ENCODE measurements around the gene XCL2.

The XCL2 gene

DNA sequence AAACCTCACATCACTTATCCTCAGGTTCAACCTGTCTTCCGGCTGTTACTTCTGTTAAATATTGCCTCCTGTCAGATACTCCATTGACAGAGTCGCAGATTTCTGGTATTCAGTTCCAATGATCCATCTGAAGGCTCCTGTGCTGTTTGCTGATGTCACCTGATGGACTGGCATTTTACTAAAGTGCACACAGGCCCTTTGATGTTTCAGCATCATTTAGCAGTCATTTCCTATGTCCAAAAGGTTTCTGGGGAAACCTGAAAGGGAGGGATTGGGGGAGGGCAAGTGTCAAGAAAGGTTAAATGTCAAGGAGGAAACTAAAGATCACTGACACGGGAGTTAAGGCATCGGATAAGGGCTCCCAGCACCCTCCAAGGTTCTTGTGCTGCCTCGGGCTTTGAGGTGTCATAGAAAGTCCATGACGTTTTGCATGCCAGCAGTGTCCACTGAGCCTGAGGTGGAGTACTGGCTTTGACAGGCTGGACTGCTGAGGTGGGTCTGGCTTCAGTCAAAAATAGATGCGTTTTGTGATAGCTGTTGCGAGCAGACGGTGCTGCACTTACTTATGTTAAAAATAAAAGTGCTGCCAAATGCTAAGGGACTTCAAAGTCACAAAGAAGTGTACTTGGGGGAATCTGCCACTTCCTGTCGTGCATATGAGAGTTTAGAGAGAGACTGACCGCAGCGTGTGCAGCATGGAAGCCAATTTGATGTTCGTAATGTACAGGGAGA lies 30.8 kb downstream of the XCL2 start:
- peak; percentile 57 for DNase-seq

DNA sequence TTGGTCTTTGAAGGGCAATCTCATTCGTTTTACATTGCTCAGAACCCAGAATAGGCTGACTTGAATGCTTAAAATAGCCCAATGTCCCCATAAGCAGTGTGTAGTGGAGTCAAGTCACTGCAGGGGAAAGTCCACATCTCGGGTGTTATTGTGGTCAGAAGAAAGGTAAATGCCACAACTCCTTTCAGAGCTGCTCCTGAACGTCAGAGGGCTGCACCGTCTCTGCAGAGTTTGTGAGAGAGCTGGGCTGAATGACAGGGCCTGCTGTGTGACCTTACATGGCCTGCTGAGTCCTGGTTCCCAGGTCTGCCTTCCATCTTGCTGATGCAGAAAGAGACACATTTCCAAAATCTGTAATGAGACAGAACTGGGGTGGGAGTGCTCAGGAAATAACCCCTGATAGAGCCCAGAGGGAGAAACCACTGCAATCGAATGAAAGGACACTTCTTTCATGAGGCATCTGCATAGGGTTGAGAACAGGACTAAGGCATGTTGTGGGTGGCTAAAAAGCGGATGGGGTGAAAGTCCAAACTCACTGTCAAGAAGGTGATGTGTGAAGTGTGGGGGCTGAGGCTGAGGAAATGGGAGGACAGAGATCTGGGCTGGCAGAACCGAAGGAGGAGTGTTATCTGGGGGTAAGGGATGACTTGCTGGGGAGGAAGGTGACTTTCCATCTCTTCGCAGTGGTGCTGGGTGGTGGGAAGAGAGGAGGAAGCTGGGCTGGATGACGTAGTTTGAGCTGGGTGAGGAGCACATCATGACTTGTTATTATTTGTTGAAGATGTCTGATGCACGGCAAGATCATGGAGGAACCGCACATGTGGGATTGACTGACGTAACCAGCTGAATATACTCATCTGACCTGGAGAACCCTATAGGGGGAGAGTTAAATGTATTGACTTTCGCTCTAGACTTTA lies 33.7 kb downstream of the XCL2 start:
- peak; percentile 42 for DNase-seq

DNA sequence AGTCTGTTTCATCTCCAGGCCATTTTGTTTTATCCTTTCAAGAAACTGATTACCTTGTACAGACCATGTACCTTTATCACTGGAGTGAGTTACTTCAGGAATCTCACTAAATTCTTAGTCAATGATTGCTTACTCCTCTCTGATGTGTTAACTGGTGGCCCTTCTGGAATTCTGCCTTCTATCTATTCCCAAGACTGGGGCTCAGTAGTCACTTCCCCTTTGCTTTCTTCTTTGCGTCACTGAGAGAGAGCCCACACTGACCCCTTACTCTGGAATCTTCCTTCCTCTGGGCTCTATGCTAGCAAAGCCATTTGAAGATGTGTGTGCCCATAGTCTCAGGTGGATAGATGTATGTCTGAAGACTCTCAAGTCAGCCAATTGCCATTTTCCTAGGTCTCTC lies 34.6 kb downstream of the XCL2 start:
- no peak for DNase-seq

DNA sequence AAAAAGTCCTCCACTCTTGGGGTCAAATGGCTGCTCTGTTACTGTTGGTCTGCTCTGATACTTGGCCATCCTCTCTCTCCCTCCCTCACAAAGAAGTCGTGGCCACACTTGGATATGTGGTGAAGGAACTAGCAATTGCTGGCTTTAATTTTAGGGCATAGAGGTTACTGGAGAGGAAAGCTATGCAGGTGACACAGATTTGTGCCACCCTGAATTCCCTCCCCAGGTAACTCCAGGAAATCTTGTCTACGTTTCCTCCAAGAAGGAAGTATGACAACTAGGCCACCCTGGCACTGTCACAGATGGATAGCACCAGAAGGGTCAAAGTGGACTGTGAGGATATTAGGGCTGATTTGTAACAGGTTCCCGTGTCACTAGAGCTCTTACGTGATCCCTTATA lies 36.0 kb downstream of the XCL2 start:
- DNase-seq: no peak

DNA sequence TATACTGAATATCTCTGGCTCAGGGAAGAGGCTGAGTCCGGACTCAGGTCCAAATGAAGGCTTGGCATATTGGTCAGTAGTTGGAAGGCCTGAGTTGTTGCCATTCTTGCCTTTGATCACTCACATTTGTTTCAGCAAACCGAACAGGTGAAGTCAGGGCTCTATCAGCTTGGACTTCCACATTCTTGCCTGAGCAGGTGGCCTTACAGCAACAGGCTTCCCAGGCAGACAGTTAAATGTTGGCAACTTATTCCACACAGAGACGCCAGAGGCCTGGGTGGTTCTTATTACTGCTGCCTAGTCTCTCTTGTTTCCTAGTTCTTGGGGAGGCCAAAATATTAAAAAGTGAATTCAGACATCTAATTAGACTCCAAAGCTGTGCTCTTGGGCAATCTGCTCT lies 36.6 kb downstream of the XCL2 start:
- no peak for DNase-seq

DNA sequence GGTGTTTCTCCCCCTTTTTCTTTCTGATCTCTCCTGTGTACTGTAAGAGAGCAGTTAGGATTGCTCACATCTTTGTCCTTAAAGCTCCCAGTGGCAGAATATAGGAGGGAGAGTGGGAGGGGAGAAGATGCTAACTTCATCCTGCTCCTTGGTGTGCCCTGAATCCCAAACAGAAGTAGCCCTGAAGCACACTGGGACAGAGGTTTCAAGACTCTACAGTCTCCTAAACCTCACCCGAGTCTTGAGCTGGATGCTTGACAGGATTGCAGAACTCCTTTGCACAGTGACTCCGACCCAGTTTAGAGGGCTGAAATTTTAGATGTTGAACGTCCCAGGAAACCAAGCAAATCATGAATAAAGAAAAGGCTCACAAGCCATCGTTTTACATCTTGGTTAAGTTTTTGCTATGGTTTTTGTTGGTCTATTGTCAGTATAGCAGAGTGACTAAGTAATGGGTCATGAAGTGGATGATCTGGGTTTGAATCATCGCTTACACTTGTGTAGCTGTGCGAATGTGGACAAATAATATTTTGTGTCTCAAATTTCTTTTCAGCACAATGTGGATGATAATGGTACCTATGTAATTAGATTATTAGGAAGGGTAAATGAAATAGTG lies 37.5 kb downstream of the XCL2 start:
- DNase-seq: no peak

DNA sequence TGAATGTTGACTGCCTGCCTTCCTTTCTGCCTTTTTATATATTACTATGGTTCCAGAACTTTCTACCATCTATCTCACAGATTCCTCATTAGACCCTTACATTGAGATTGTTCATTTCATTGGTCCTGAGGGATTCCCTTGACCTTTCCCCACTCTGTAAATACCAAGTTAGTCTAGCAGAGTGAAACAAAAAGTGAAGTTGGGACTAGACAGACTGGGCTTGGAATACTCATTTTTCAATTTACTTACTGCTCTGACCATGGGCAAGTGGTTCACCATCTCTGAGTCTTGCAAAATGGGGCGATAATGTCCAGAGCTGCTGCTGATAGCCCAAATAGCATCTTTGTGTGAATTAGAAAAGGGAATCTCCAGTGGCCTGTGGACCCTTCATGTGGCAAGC lies 38.8 kb downstream of the XCL2 start:
- DNase-seq: no peak

DNA sequence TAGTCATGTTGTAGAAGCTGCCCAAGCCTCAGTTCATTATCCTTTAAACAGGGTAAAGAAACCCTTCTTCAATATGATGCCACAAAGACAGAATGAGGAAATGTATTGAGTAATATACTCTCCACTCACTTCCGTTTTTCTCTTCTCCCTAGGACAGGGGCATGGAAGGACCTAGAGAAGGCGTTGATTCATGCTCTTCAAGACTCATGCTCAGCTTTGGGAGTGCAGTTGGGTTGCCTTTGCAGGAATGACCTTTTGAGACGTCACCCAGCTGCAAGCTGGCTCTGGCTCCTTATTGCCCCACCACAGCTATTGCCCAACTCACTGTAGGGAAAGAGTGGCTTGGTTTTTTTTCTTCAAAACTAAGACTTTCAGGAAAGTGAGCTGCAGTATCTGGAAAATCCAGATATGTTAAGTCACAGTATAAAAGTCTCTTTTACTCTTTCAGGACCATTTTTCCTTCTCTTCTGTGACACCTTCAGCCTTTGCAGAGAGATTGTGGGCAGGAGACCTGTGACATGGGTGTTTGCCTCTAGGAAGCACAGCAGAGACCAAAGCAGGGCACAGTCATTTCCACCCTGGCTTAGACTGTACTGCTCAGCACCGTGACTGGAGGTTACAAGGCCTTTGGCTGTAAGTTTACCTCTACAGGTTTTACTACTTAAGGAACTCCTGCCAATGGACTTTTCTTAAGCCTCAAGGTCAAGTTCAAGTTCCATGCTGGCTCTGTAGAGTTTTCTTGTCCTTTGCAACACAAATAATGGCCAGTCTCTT lies 39.5 kb downstream of the XCL2 start:
- DNase-seq: no peak

DNA sequence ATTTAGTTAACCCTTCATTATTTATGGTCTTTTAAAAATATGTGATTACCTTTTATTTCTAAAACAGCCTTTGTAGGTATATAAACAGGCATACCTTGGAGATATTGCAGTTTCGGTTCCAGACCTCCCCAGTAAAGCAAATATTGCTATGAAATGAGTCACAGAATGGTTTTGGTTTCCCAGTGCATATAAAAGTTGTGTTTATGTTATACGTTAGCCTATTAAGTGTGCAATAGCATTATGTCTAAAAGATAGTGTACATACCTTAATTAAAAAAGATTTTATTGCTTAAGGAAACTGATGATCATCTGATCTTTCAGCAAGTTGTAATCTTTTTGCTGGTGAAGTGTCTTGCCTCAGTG lies 44.1 kb downstream of the XCL2 start:
- no peak for DNase-seq

DNA sequence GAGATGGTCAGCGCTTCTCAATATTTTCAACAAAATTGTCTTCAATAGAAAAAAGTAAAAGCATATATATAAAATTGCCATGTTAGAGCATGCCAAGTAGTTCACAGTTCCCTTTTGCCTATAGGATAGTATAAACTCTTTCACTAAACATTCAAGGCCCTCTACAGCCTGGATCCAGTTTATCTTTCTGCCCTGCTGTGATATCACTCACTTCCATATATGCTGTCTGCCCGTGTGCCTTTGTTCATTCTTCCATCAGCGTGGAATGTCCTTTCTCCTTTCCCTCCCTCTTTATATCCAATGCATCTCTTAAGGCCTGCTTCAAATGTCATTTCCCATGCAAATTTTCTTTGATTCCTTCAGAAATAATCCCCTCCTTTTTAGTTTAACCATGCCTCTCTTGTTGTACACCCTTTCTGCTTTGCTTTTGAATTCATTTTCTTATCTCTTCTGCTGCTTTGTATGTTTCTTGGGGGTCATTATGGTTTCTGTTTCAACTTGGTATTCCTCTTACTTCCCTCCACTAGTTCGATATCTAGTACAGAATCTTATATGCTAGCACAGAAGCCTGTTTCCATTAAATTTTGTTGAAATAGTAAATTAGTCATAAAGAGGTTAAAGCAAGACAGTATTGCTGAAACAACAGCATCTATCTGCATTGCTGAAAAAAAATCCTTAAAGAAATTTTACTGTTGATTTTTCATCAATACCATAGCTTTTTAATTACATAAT lies 44.7 kb downstream of the XCL2 start:
- no peak for DNase-seq

DNA sequence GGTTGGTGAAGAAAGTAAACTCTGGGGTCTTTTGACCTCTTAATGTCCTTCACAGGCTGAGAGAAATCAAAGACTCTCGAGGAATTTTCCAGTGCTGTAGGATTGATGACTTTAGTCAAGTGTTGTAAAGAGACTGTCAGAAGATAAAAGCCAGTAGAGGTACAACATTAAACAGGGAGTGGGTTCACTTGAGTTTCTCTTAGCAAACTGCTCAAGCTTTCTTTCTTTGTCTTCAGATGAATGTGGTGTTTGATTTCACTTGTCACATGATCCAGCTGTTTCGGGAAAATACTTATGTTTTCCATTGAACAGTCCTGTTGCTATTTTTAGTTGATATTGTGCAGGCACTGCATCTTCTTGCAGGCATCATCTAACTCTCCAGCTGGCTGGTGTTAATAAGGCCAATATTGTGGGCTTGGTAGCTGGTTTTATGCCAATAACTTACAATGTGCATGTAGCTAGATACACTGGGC lies 45.6 kb downstream of the XCL2 start:
- no peak for DNase-seq

DNA sequence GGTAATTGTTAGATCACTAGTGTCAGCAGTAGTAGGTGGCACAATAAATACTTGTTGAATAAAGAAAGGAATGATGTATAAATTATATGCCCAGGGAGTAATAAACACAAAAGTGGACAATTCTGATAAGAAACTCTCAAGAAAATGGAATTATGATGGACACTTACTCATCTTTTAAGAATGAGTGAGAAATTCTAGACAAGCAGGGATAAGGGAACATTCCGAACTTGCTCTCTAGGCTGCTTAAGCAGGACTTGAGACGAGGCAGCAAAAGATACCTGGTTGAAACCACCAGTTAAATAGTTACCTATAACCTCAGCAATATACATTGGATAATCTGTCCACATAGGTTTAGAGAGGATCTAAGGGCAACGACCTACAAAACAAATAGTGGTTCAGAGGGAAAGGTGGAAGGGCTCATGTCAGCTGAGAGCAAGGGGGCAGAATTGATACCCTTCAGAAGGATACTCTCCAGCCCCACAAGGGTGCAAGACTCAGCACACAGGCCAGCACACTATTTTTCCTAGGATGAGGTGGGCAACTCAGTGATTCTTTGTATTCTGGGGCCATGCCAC lies 46.3 kb downstream of the XCL2 start:
- no peak for DNase-seq

DNA sequence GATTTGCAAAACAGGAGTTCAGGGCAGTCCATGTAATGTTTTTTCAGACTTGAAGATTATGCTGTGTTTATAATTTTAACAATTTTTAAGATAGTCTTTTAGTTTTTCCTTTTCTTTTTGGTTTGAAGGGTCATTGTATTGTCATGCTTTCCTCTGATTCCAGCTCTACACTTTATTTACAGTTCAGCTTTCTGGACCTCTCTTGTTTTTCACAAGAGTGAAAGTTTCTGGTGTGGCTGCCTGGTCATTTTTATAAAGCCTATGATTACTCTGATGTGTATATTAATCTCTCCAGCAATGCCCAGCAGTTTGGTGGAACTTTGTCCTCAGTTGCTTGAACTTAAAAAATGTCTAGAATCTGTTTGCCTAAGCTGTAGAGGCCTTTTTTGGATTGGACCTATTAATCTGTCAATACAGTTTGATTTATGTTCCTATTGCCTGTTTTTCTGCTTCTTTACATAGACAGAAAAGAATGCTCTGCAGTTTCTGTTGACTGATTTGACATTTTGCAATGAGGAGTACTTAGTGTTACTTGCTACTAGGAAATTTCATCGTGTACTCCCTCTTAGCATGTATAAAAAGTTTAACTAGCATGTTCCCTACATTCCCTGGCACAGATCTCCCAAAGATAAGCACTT lies 52.2 kb downstream of the XCL2 start:
- DNase-seq: no peak
